Activated CD8-positive, alpha-beta T cell treated with anti-CD3 and anti-CD28 coated beads for 36 hours (primary cell): ENCODE measurements around the gene NCBP2L. TPM values are rescaled to one million over a fixed set of nuclear protein-coding genes. Genes with fewer than 3 reads are reported as not detected.

ENCODE experiments used
- ATAC-seq: fragments of 200-7000 bp; cut with Tn5 transposase; one replicate; pipeline ENCODE4 v1.10.0; 2021; ENCODE audit warnings: mild to moderate bottlenecking, moderate library complexity
- CTCF ChIA-PET: fragments of 350-600 bp; sonication (Branson Sonifier 250); formaldehyde crosslinking; loops from one replicate; lab custom pipeline; 2021; ENCODE audit warnings: antibody characterized with exemption; lab: Charles Lee
- POLR2A ChIA-PET: fragments of 350-600 bp; sonication (Branson Sonifier 250); formaldehyde crosslinking; loops from one replicate; lab custom pipeline; 2021; ENCODE audit warnings: antibody characterized with exemption; lab: Charles Lee
- DNase-seq: peaks from one replicate; pipeline ENCODE4 v3.0.0-alpha.2; 2020
- H3K27ac Mint-ChIP-seq: one replicate; pipeline ENCODE4 v1.8.0; 2021; ENCODE audit warnings: mild to moderate bottlenecking, mixed read lengths
- H3K27me3 Mint-ChIP-seq: one replicate; pipeline ENCODE4 v1.8.0; 2021; ENCODE audit warnings: mixed read lengths
- H3K36me3 Mint-ChIP-seq: one replicate; pipeline ENCODE4 v1.8.0; 2021; ENCODE audit warnings: low read depth, mixed read lengths
- H3K4me1 Mint-ChIP-seq: one replicate; pipeline ENCODE4 v1.8.0; 2021; ENCODE audit warnings: low read depth, mixed read lengths
- H3K4me3 Mint-ChIP-seq: one replicate; pipeline ENCODE4 v1.8.0; 2021; ENCODE audit warnings: mild to moderate bottlenecking, moderate library complexity, mixed read lengths
- H3K9me3 Mint-ChIP-seq: one replicate; pipeline ENCODE4 v1.8.0; 2021; ENCODE audit warnings: mixed read lengths
- CTCF ChIP-seq: fragments of 200-600 bp; IDR thresholded peaks from one replicate; pipeline ENCODE4 v1.8.0; 2022; ENCODE audit warnings: antibody characterized with exemption, mild to moderate bottlenecking
- intact Hi-C: fragments of 100-400 bp; cut with micrococcal nuclease; formaldehyde crosslinking; loops from one replicate; pipeline ENCODE4 v1.10.0; 2022
- total RNA-seq, 2 experiments: library from RNA; stranded (reverse); gene quantifications; one replicate each; pipeline ENCODE4 v1.2.3, GENCODE V29; 2021

Gene NCBP2L
- total RNA-seq, 2 experiments from 2014 or later, result not detected

GRCh38 chrX:107750263-107750662, 27.3 kb upstream of the NCBP2L start:
- H3K4me3 Mint-ChIP-seq, result no peak overlapping the region
- no peaks in the 10 kb centered on the region for H3K36me3 Mint-ChIP-seq
- no peaks in the 10 kb centered on the region for H3K27me3 Mint-ChIP-seq
- ChIA-PET CTCF (no interaction called here), POLR2A (no interaction called here)
- DNase-seq, result no peak
- no peak for TF ChIP-seq CTCF
- intact Hi-C loops, result no loop called here
- no peaks in the 10 kb centered on the region for H3K9me3 Mint-ChIP-seq
- H3K27ac Mint-ChIP-seq, result no peak overlapping the region
- peaks cover under 1% of the 10 kb centered on the region for H3K4me1 Mint-ChIP-seq
- no peak for ATAC-seq

GRCh38 chrX:107750861-107751445, 26.6 kb upstream of the NCBP2L start:
- H3K4me3 Mint-ChIP-seq, result no peak overlapping the region
- H3K27me3 Mint-ChIP-seq, result no peaks in the 10 kb centered on the region
- TF ChIP-seq CTCF, result no peak
- H3K4me1 Mint-ChIP-seq, result peaks cover 8% of the 10 kb centered on the region
- no peak overlapping the region for H3K27ac Mint-ChIP-seq
- no peaks in the 10 kb centered on the region for H3K36me3 Mint-ChIP-seq
- DNase-seq (no peak), ATAC-seq (no peak)
- POLR2A ChIA-PET, result no interaction called here
- CTCF ChIA-PET, result no interaction called here
- no peaks in the 10 kb centered on the region for H3K9me3 Mint-ChIP-seq
- intact Hi-C loops, result no loop called here

- H3K27me3 Mint-ChIP-seq, result no peaks in the 10 kb centered on the region
- no peak overlapping the region for H3K27ac Mint-ChIP-seq
- CTCF ChIA-PET, result interaction anchor here (1.1 to 1.8 kb wide), 2 partner anchors 25 to 92 kb away, joined by 4 to 9 read pairs; partner anchors contain the start of gene NCBP2L
- H3K9me3 Mint-ChIP-seq, result no peaks in the 10 kb centered on the region
- intact Hi-C loops, result no loop called here
- H3K4me1 Mint-ChIP-seq, result peaks cover 8% of the 10 kb centered on the region
- no peak overlapping the region for H3K4me3 Mint-ChIP-seq
- H3K36me3 Mint-ChIP-seq, result no peaks in the 10 kb centered on the region
- no peak for DNase-seq
- no peak for TF ChIP-seq CTCF
- ATAC-seq, result no peak
- POLR2A ChIA-PET, result interaction anchor here (1.2 kb wide), 1 partner anchor 10 kb away, joined by 5 read pairs; no protein-coding TSS in a partner anchor
These were observed 25.5 kb upstream of the NCBP2L start for GRCh38 chrX:107752043-107752442.

GRCh38 chrX:107752714-107753113, 24.8 kb upstream of the NCBP2L start:
- no peak overlapping the region for H3K27ac Mint-ChIP-seq
- ATAC-seq (no peak), DNase-seq (no peak)
- H3K36me3 Mint-ChIP-seq, result no peaks in the 10 kb centered on the region
- H3K4me3 Mint-ChIP-seq, result no peak overlapping the region
- no peaks in the 10 kb centered on the region for H3K27me3 Mint-ChIP-seq
- peaks cover 8% of the 10 kb centered on the region for H3K4me1 Mint-ChIP-seq
- no peaks in the 10 kb centered on the region for H3K9me3 Mint-ChIP-seq
- no peak for TF ChIP-seq CTCF
- ChIA-PET CTCF (interaction anchor here (1.8 kb wide), 1 partner anchor 24 kb away, joined by 9 read pairs; the partner anchor contains the start of gene NCBP2L), POLR2A (interaction anchor here (1.2 kb wide), 1 partner anchor 11 kb away, joined by 5 read pairs; no protein-coding TSS in a partner anchor)
- intact Hi-C loops, result no loop called here

- POLR2A ChIA-PET, result no interaction called here
- Mint-ChIP-seq H3K27me3 (no peaks in the 10 kb centered on the region), H3K4me3 (no peak overlapping the region), H3K9me3 (no peaks in the 10 kb centered on the region), H3K27ac (no peak overlapping the region), H3K4me1 (peaks cover 13% of the 10 kb centered on the region), H3K36me3 (no peaks in the 10 kb centered on the region)
- CTCF ChIA-PET, result interaction anchor here (1.8 kb wide), 1 partner anchor 24 kb away, joined by 9 read pairs; the partner anchor contains the start of gene NCBP2L
- DNase-seq, result no peak
- intact Hi-C loops, result no loop called here
- ATAC-seq, result no peak
- TF ChIP-seq CTCF, result no peak
These were observed 24.3 kb upstream of the NCBP2L start for GRCh38 chrX:107753187-107753586.
